Fibroblast of skin of abdomen (primary cell): ENCODE data around the gene IL12A.
A peak's percentile ranks its signal among the peaks of the same experiment; 100 is the strongest.

Experiments used
- DNase-seq: peaks from one replicate; pipeline ENCODE4 v3.0.0-alpha.2; 2013

IL12A gene

DNA sequence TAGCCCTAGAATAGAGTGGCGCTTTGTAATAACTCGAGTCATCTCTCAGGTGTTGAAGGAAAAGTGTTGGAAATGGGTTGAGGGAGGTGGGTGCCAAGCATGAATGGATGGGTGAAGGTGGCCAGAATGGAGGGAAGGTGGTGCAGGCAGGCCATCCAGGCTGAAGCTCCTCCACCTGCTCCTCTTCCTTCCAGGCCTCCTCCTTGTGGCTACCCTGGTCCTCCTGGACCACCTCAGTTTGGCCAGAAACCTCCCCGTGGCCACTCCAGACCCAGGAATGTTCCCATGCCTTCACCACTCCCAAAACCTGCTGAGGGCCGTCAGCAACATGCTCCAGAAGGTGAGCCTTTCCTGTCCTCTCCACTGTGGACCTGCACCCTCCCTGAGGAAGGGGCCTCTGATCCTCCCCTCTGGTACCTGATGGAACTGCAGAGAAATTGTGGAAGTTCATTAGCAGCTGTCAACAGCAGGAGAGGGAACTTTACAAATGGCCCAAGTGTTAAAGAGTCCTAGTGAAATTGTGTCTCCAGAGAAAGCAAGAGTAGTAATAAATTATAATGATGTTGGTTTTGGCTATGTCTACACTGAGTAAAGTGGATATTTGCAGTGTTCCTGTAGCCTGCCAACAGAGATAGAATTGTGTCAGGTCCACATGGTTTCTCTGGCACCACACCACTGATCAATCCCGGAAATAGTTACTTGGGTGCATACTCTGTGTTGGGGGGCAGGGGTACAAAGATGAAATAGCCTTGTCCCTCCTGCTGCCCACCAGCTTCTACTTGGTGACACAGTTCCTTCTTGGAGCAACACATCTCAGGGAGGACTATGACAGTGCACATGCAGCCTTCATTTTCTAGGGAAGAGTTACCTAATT, 1.6 kb downstream of the IL12A start:
- no peak for DNase-seq

GRCh38 chr3:159991591-159991990, 3.0 kb downstream of the IL12A start:
- DNase-seq = no peak

- no peak for DNase-seq
Measured at GRCh38 chr3:159992589-159992988, 4.0 kb downstream of the IL12A start.

- DNase-seq = no peak
Measured at GRCh38 chr3:159994182-159994581, 5.5 kb downstream of the IL12A start.

- DNase-seq = no peak
Measured at GRCh38 chr3:159995091-159995490, 6.5 kb downstream of the IL12A start.

- no peak for DNase-seq
Measured at GRCh38 chr3:159996018-159996417, 7.4 kb downstream of the IL12A start.

DNA sequence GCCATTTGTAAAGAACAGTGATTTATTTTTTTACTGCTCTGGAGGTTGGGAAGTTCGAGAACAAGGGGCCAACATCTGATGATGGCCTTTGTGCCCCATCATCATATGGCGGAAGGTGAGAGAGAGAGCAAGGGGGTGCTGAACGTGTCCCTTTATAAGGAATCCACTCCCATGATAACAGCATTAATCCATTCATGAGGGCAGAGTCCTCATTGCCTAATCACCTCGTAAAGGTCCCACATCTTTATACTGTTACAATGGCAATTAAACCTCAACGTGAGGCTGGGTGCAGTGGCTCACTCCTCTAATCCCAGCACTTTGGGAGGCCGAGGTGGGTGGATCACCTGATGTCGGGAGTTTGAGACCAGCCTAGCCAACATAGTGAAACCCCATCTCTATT, 8.3 kb downstream of the IL12A start:
- no peak for DNase-seq

DNA sequence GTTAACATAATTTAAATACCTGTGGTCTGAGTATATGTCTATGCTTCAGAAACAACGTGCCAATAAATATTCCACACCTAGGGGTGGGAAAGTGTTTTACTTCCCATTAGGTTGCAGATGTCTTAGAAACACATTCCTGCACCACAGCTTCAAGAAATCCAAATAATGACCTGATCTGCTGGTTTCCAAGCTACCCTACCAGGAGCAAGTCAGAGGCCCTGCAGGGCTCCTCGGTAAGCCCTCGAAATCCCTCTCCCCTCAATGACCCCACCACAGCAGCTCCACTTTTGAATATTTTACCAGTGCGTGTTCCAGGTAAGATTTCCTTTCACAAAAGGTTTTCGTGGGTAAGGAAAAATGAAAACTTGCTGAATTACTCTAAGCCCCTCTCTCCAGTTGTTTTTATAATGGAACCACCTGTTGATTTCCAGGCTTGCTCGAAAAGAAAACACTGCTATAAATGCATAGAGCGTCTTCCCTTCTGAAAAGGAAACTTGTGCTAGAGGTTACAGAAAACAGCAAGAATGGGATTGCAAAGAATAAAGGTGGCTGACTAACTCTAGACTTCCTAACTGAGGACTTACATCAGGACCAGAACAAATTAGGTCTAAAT, 12.6 kb downstream of the IL12A start:
- no peak for DNase-seq

- no peak for DNase-seq
Measured at GRCh38 chr3:160001850-160002623, 13.4 kb downstream of the IL12A start.

DNA sequence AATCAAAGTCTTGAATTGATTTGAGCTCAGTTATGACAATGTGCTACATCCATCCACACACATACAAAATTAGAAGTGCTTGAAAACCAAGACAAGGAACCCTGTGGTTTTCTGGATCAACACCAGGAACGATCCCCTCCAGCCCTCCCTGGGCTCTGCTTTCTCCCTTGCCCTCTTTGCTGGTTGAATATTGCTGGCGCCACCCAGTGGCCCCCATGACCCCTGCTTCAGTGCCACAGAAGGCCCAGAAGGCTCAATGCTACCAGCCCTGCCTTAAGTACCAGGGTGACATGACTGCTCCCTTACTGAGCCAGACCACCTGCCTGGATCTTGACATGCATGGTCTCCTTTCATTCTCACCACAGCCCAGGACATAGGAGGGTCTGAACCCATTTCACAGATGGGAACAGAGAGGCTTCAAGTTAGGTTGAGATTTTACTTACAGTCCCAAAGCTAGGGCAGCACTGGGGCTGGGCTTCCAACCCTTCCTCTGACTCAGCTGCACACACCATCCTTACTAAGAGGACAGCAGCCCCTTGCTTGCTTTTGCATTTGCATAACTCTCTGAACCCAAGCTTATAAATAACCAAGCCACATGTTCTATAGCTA, 15.0 kb downstream of the IL12A start:
- peak; percentile 55 for DNase-seq

GRCh38 chr3:160005004-160005403, 16.4 kb downstream of the IL12A start:
- DNase-seq = no peak

- peak; percentile 68 for DNase-seq
Measured at GRCh38 chr3:160006282-160007163, 17.9 kb downstream of the IL12A start.

DNA sequence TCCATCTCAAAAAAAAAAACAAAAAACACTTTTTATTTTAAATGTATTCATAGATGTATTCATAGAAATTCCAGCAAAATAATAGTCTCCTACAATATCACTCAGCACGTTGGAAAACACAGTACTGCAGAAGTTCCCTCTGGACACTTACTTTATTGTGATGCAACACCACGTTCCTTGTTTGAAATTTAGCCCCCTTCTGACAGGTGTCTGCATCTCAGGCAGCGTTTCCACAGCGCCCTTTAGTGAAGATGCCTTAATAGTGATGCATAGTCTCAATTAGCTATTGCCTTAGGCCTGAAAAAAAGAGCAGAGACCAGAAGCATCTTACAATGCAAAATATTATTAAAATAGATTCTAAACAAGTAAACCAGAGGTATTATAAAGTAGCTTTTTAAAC, 20.3 kb downstream of the IL12A start:
- DNase-seq = no peak

DNA sequence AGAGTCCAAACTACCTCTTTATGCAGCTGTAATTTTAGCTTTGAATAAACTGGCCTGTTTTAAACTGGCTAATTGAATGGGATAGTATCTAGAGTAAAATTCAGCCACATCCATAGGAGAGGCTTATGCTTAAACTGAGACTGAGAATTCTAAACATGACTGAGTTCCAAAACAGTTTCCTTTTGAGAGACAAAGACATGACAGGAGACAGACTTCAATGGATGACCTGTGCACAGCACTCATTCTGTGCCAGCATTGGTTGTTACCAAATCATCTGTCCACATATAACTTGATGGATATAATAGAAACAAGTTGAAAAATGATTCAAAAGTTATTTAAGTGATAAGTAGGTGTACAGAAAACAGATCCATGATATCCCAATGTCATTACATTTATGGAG, 20.9 kb downstream of the IL12A start:
- DNase-seq = no peak

GRCh38 chr3:160010578-160010977, 21.9 kb downstream of the IL12A start:
- no peak for DNase-seq

DNA sequence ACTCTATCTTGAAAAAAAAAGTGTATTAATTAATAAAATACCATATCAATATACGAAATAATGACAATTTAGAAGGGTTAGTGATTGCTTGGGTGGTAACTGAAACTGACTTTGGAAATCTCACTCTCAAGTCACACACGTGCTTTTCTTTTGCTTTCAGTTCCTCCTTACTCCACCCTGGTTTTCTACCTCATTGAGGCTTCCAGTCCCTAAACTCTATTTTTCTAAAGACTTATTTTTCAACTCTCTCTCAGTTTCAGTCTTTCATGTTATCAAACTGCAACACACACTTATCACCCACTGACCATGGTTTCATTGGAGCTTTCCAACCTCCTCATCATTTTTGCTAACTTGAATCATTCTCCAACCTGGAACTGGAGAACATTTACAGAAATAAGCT, 23.5 kb downstream of the IL12A start:
- DNase-seq = no peak

DNA sequence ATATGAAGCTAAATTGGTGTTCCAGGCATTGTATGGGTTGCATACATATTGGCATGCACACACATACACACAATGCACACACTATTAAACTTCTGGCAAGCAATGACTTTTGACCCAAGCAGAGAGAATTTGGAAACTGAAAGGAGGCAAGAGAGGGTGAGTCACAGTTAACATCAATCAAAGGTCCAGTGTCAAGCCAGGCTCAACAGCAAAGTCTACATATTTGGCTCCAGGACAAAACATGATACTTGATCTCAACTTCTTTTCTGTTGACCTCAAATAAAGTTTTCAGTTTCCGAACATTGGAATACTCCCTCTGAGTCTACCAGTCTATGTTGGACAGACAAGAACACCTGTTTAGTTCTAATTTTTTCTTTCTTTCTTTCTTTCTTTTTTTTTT, 28.3 kb downstream of the IL12A start:
- DNase-seq = peak; percentile 48

GRCh38 chr3:160018959-160019358, 30.3 kb downstream of the IL12A start:
- no peak for DNase-seq

- no peak for DNase-seq
Measured at GRCh38 chr3:160020057-160020711, 31.5 kb downstream of the IL12A start.

DNA sequence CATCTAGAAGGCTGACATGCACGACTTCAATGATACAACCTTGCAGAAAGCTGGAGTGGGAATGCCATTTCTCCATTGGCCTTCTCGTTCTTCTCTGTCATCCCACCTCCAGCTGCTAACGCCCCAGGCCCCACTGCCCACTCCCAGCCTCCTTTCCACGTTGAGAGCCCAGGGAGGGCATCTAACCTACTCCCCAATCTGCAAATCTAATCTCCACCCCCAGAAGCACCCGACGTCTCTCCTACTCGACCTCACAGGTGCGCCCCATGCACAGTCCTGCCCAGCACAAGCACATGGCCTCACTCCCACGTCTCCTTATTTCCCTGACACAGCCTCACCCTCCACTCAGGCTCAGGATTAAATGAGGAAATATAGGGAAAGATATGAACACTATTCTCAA, 33.4 kb downstream of the IL12A start:
- no peak for DNase-seq

- no peak for DNase-seq
Measured at GRCh38 chr3:160023476-160023875, 34.8 kb downstream of the IL12A start.
